Measurements from ENCODE around the gene BAIAP2L1.
"Not testable (repeated sequence)": the region's sequence is repeated elsewhere in the genome, so short reads cannot be mapped to it uniquely, and the experiment has no call there.

Gene BAIAP2L1

GRCh38 chr7:98387131-98387530 lies 13.8 kb downstream of the BAIAP2L1 start:
- no peaks in the 10 kb centered on the region for H3K9me3 Mint-ChIP-seq

GRCh38 chr7:98385532-98385931 lies 15.4 kb downstream of the BAIAP2L1 start:
- H3K4me3 Mint-ChIP-seq, H3K36me3 Mint-ChIP-seq, H3K4me1 Mint-ChIP-seq, CTCF ChIA-PET, H3K27me3 Mint-ChIP-seq, DNase-seq, H3K27ac Mint-ChIP-seq, H3K9me3 Mint-ChIP-seq: not testable (repeated sequence)

More at GRCh38 chr7:98387131-98387530, 13.8 kb downstream of the BAIAP2L1 start:
- DNase-seq: no peak
- H3K4me3 Mint-ChIP-seq: no peak overlapping the region
- CTCF ChIA-PET: no interaction called here
- H3K4me1 Mint-ChIP-seq: no peaks in the 10 kb centered on the region
- no peak overlapping the region for H3K27ac Mint-ChIP-seq
- H3K27me3 Mint-ChIP-seq: no peaks in the 10 kb centered on the region
- H3K36me3 Mint-ChIP-seq: no peaks in the 10 kb centered on the region

DNA sequence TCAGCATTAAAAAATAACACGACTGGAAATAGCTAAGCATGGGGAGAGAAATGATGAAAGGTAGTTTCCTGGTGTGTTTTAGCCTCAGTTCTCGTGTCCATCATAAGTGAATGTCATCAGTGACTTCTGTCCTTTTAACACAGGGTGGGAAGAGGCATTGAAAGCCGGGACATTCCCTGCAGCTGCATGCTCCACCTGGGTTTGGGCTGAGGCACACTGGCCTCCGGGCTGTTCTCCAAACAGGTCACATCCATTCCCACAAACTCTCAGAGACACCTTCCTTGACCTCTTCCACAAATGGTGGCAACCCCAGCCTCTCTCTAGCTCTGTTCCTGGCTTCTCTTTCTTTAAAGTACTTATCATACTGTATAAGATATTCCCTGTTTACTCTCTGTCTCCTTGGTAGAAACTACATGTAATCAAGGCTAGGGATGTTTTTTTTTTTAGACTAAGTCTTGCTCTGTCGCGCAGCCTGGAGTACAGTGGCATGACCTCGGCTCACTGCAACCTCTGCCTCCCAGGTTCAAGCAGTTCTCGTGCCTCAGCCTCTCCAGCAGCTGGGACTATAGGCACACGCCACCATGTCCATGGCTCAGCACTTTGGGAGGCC lies 22.6 kb downstream of the BAIAP2L1 start:
- no peaks in the 10 kb centered on the region for H3K27me3 Mint-ChIP-seq
- no peaks in the 10 kb centered on the region for H3K9me3 Mint-ChIP-seq
- no peak for DNase-seq
- H3K36me3 Mint-ChIP-seq: no peaks in the 10 kb centered on the region
- CTCF ChIA-PET: no interaction called here
- no peak overlapping the region for H3K4me3 Mint-ChIP-seq
- H3K4me1 Mint-ChIP-seq: no peaks in the 10 kb centered on the region
- no peak overlapping the region for H3K27ac Mint-ChIP-seq

GRCh38 chr7:98376711-98377110 lies 24.2 kb downstream of the BAIAP2L1 start:
- Mint-ChIP-seq H3K4me3 (no peak overlapping the region), H3K27ac (no peak overlapping the region), H3K36me3 (no peaks in the 10 kb centered on the region), H3K27me3 (no peaks in the 10 kb centered on the region), H3K4me1 (no peaks in the 10 kb centered on the region), H3K9me3 (no peaks in the 10 kb centered on the region)
- CTCF ChIA-PET: interaction anchor here (0.6 kb wide), 1 partner anchor 40 kb away, joined by 3 read pairs; no protein-coding TSS in a partner anchor
- DNase-seq: no peak

- DNase-seq: no peak
- H3K9me3 Mint-ChIP-seq: no peaks in the 10 kb centered on the region
- no peaks in the 10 kb centered on the region for H3K36me3 Mint-ChIP-seq
- CTCF ChIA-PET: no interaction called here
- no peak overlapping the region for H3K27ac Mint-ChIP-seq
- H3K4me1 Mint-ChIP-seq: no peaks in the 10 kb centered on the region
- H3K27me3 Mint-ChIP-seq: no peaks in the 10 kb centered on the region
- H3K4me3 Mint-ChIP-seq: no peak overlapping the region
Measured at GRCh38 chr7:98375664-98376063, 25.2 kb downstream of the BAIAP2L1 start.

DNA sequence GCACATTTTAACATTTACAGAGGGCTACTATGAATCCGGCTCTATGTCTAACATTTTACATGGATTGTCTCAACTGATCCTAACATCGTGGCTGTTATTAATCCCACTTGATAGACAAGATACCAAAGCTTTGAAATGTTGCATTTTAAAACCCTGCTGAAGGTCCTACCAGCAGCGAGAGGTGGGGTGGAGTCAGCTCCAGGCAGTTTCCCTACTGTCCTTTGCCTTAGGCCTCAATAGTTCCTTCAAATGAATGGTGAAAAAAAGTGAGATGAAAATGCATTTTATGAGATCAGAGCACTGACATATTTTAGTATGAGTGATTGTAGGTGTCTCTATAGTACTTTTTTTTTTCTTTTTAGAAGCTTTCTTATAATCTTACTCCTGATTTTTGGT lies 26.6 kb downstream of the BAIAP2L1 start:
- no peak overlapping the region for H3K27ac Mint-ChIP-seq
- no peaks in the 10 kb centered on the region for H3K27me3 Mint-ChIP-seq
- H3K4me3 Mint-ChIP-seq: no peak overlapping the region
- DNase-seq: no peak
- no peaks in the 10 kb centered on the region for H3K9me3 Mint-ChIP-seq
- H3K36me3 Mint-ChIP-seq: no peaks in the 10 kb centered on the region
- CTCF ChIA-PET: no interaction called here
- no peaks in the 10 kb centered on the region for H3K4me1 Mint-ChIP-seq

GRCh38 chr7:98372993-98373392 lies 27.9 kb downstream of the BAIAP2L1 start:
- Mint-ChIP-seq H3K4me3 (no peak overlapping the region), H3K27me3 (no peaks in the 10 kb centered on the region), H3K4me1 (no peaks in the 10 kb centered on the region), H3K36me3 (no peaks in the 10 kb centered on the region), H3K9me3 (no peaks in the 10 kb centered on the region), H3K27ac (no peak overlapping the region)
- DNase-seq: no peak
- CTCF ChIA-PET: no interaction called here

DNA sequence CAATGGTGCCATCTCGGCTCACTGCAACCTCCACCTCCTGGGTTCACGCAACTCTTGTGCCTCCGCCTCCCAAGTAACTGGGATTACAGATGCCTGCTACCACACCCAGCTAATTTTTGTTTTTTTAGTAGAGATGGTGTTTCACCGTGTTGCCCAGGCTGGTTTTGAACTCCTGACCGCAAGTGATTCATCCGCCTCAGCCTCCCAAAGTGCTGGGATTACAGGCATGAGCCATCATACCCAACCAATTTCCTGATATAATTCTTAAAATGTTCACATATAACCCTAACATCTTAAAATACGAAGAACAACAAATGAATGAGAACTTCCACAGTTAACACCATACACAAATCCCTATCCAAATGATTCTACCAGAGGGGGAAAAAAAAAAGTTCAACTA lies 31.2 kb downstream of the BAIAP2L1 start:
- H3K27ac Mint-ChIP-seq: no peak overlapping the region
- CTCF ChIA-PET: interaction anchor here (0.7 kb wide), 1 partner anchor 52 kb away, joined by 3 read pairs; no protein-coding TSS in a partner anchor
- H3K4me1 Mint-ChIP-seq: no peaks in the 10 kb centered on the region
- H3K36me3 Mint-ChIP-seq: no peaks in the 10 kb centered on the region
- H3K4me3 Mint-ChIP-seq: no peak overlapping the region
- H3K9me3 Mint-ChIP-seq: no peaks in the 10 kb centered on the region
- DNase-seq: no peak
- H3K27me3 Mint-ChIP-seq: peaks cover 5% of the 10 kb centered on the region

DNA sequence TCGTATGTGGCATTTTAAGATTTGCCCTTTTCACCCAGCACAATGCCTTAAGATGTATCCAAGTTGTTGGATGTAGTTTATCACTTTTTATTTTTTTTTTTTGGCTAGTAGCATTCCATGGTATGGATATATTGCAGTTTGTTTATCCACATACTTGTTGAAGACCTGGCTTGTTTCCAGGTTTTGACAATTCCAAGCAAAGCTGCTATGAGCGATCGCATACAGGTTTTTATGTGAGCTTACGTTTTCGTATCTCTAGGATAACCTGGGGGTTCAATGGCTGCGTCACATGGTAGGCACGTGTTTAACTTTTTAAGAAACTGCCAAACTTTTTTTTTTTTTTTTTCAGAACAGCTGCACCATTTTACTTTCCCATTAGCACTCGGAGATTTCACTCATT lies 32.2 kb downstream of the BAIAP2L1 start:
- no peak overlapping the region for H3K4me3 Mint-ChIP-seq
- CTCF ChIA-PET: no interaction called here
- DNase-seq: no peak
- no peaks in the 10 kb centered on the region for H3K9me3 Mint-ChIP-seq
- peaks cover 5% of the 10 kb centered on the region for H3K27me3 Mint-ChIP-seq
- no peaks in the 10 kb centered on the region for H3K4me1 Mint-ChIP-seq
- no peak overlapping the region for H3K27ac Mint-ChIP-seq
- no peaks in the 10 kb centered on the region for H3K36me3 Mint-ChIP-seq

- Mint-ChIP-seq H3K4me1 (no peaks in the 10 kb centered on the region), H3K27me3 (peaks cover 5% of the 10 kb centered on the region), H3K36me3 (no peaks in the 10 kb centered on the region), H3K4me3 (no peak overlapping the region), H3K27ac (no peak overlapping the region), H3K9me3 (no peaks in the 10 kb centered on the region)
- CTCF ChIA-PET: no interaction called here
- no peak for DNase-seq
Measured at GRCh38 chr7:98366562-98366938, 34.3 kb downstream of the BAIAP2L1 start.

DNA sequence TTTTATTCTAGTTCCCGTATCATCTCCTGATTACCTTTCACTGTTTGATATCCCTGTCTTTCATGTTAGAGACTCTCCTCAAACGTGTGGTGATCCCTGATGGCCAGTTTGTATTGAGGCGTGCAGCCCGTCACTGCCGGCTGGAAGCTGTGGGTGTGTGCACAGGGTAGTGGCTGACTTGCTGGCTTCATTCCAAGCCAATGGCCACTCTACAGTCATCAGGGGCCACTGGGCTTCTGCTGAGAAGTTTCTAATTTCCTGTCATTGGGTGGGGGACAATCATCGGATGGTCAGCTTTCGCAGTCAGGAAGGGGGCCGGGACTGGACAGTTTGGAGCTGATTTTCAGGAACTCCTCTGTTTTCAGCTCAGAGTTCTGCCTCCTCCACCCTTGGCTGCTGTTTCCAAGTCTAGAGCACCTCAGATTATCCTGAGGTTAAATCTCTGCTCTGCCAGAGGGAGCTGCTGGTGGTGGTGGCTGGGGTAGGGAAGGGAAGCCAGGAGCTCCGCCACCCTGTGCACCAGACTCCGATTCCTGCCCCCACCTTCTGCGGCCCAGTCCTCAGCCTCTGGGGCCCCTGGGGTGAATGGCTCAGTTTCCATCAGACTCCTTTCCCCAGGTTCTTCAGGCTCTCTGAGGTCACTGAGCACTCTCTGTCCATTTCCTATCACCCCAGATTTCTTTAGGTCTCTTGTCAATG lies 34.9 kb downstream of the BAIAP2L1 start:
- Mint-ChIP-seq H3K4me1 (no peaks in the 10 kb centered on the region), H3K27ac (no peak overlapping the region), H3K9me3 (no peaks in the 10 kb centered on the region), H3K4me3 (no peak overlapping the region), H3K27me3 (peaks cover 5% of the 10 kb centered on the region), H3K36me3 (no peaks in the 10 kb centered on the region)
- no peak for DNase-seq
- CTCF ChIA-PET: no interaction called here

- H3K27ac Mint-ChIP-seq: no peak overlapping the region
- H3K36me3 Mint-ChIP-seq: no peaks in the 10 kb centered on the region
- no peaks in the 10 kb centered on the region for H3K4me1 Mint-ChIP-seq
- H3K27me3 Mint-ChIP-seq: peaks cover 5% of the 10 kb centered on the region
- H3K4me3 Mint-ChIP-seq: no peak overlapping the region
- CTCF ChIA-PET: no interaction called here
- no peaks in the 10 kb centered on the region for H3K9me3 Mint-ChIP-seq
- no peak for DNase-seq
Measured at GRCh38 chr7:98364220-98364619, 36.7 kb downstream of the BAIAP2L1 start.

DNA sequence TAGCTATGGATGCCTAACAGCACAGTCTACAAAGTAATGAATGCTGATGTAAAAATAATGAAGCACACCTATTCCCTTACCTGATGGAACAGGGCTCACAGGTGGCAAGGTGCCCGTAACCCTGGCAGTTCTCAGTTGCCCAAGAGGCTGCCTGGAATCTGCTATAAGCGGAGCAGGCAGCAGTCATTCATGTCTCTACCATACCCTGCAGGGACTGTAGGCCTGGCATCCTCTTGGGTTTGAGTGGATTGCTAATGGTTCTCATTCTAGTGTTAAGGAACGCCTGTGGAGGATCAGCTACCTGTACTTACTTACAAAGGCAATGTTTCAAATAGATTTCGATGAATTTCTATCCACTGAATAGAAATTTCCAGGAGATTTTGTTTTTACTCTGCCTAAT lies 38.4 kb downstream of the BAIAP2L1 start:
- H3K27me3 Mint-ChIP-seq: peaks cover 5% of the 10 kb centered on the region
- H3K27ac Mint-ChIP-seq: no peak overlapping the region
- DNase-seq: no peak
- CTCF ChIA-PET: no interaction called here
- H3K4me1 Mint-ChIP-seq: no peaks in the 10 kb centered on the region
- H3K36me3 Mint-ChIP-seq: no peaks in the 10 kb centered on the region
- H3K9me3 Mint-ChIP-seq: no peaks in the 10 kb centered on the region
- H3K4me3 Mint-ChIP-seq: no peak overlapping the region

- DNase-seq: no peak
- H3K36me3 Mint-ChIP-seq: no peaks in the 10 kb centered on the region
- no peaks in the 10 kb centered on the region for H3K27me3 Mint-ChIP-seq
- H3K4me3 Mint-ChIP-seq: no peak overlapping the region
- no peaks in the 10 kb centered on the region for H3K4me1 Mint-ChIP-seq
- no peak overlapping the region for H3K27ac Mint-ChIP-seq
- CTCF ChIA-PET: no interaction called here
- H3K9me3 Mint-ChIP-seq: no peaks in the 10 kb centered on the region
Measured at GRCh38 chr7:98360221-98361130, 40.4 kb downstream of the BAIAP2L1 start.

DNA sequence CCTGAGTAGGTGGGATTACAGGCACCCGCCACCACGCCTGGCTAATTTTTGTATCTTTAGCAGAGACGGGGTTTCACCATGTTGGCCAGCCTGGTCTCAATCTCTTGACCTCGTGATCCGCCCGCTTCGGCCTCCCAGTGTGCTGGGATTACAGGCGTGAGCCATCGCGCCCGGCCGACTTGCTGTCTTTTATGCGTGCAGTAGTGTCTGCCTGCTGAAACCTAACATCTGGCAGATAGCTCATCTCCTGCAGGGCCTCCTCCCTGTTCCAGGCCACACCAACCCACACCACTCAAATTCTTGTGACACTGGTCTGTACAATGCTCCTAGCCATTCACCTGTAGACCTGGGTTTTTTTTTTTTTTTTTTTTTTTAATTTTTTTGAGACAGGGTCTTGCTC lies 41.5 kb downstream of the BAIAP2L1 start:
- DNase-seq: no peak
- peaks cover 5% of the 10 kb centered on the region for H3K27me3 Mint-ChIP-seq
- CTCF ChIA-PET: no interaction called here
- no peaks in the 10 kb centered on the region for H3K9me3 Mint-ChIP-seq
- H3K4me3 Mint-ChIP-seq: no peak overlapping the region
- no peaks in the 10 kb centered on the region for H3K4me1 Mint-ChIP-seq
- no peaks in the 10 kb centered on the region for H3K36me3 Mint-ChIP-seq
- no peak overlapping the region for H3K27ac Mint-ChIP-seq

Data from activated naive CD4-positive, alpha-beta T cell treated with anti-CD3 and anti-CD28 coated beads, Interleukin-2, amount 10 ng/mL, durations not matched to agents 7 days and 5 days (primary cell).